Measurements from ENCODE around the gene RTRAF. TPM values are rescaled to one million over a fixed set of nuclear protein-coding genes. Genes with fewer than 3 reads are reported as not detected.

Gene RTRAF
- total and polyA plus RNA-seq, 2 donors (not counting 1 experiment from before 2014, with no cell fraction given), result 147 to 222 TPM

DNA sequence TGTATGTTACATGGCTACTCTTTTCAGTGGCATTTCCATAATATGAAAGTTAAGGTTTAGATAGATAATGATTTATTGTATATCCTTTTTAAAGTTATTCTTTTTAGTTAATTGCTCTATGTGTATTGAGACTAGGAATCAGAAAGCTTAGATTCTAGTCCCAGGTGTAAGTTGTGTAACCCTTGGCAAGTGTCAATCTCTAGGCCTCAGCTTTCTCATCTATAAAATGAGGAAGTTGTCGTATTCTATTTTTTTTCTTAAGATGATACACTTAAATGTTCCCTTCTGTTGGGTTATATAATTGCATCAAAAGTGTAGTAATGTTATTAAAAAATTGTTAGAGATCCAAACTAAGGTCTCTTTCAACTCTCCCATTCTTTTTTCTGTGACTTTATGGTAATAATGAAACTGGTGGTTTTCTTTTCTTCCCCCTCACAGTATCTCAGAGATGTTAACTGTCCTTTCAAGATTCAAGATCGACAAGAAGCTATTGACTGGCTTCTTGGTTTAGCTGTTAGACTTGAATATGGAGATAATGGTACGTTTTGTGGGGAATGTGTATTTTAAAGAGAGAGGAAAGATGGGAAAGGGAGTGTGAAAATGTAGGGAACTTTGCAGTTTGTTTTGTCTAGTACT, 4.1 kb downstream of the RTRAF start:
- Histone ChIP-seq H3K9me3 (ENCODE audit: control insufficient read depth, insufficient read depth, low read depth, low read length) (no peaks in the 10 kb centered on the region), H3K4me2 (ENCODE audit: extremely low read depth, insufficient read depth, low read length) (no peak overlapping the region), H4K20me1 (ENCODE audit: control insufficient read depth, extremely low read depth, insufficient read depth, low read length) (no peaks in the 10 kb centered on the region), H3K4me1 (ENCODE audit: control insufficient read depth, extremely low read depth, insufficient read depth, low read length) (peaks cover 3% of the 10 kb centered on the region), H3K27ac (ENCODE audit: insufficient read depth, low read length) (no peak overlapping the region), H3K9ac (ENCODE audit: insufficient read depth, low read length) (no peak overlapping the region), H3K79me2 (ENCODE audit: control insufficient read depth, insufficient read depth, low read length) (peaks cover 28% of the 10 kb centered on the region), H2AFZ (ENCODE audit: low read length) (no peak overlapping the region), H3K27me3 (ENCODE audit: control insufficient read depth, insufficient read depth, low read length) (no peaks in the 10 kb centered on the region), H3K4me3 (replicated peaks in 1 of 4; ENCODE audit: control extremely low read depth in 1 of 4, insufficient read depth in 1 of 4, low read depth in 3 of 4, low read length in 4 of 4) (no peak overlapping the region), H3K36me3 (ENCODE audit: control insufficient read depth, insufficient read depth, low read length) (no peaks in the 10 kb centered on the region)
- no peak for TF ChIP-seq EZH2 (IDR thresholded peaks at IDR 0.05; ENCODE audit: low read length, missing control alignments)
- no peak for TF ChIP-seq CTCF (conservative IDR thresholded peaks at IDR 0.05 in 1 of 2, IDR thresholded peaks at IDR 0.05 in 1 of 2; ENCODE audit: low read depth in 1 of 2, low read length in 2 of 2)
- DNase-seq (ENCODE audit: low read depth in 2 of 2), result no peak

DNA sequence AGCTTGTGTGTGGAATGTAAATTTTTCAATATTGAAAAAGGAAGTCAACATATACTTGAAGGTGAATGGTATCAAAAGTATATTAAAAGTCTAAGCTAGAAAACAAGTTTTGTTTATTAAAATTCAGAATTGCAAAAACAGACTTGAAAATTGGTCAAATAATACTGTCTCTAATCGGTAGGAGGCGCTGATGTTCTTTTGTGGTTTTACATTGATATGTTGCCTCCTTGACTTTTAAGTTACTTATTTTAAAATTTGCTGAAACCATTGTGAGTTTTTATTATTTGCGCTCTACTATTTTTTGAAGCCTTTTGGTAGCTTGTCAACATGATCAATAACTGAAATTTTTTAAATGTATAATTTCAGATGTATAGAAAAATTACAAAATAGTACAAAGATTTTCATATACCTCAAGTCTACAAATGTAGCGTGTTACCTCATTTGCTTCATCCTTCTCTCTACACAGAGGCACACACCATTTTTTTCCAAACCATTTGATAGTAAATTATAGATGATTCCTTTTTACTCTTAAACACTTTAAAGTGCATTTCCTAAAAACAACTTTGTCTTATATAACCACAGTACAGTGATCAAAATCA, 6.9 kb downstream of the RTRAF start:
- Histone ChIP-seq H3K4me1 (ENCODE audit: control insufficient read depth, extremely low read depth, insufficient read depth, low read length) (peaks cover 11% of the 10 kb centered on the region), H3K27me3 (ENCODE audit: control insufficient read depth, insufficient read depth, low read length) (no peaks in the 10 kb centered on the region), H3K36me3 (ENCODE audit: control insufficient read depth, insufficient read depth, low read length) (peaks cover 4% of the 10 kb centered on the region), H4K20me1 (ENCODE audit: control insufficient read depth, extremely low read depth, insufficient read depth, low read length) (no peaks in the 10 kb centered on the region), H3K4me2 (ENCODE audit: extremely low read depth, insufficient read depth, low read length) (no peak overlapping the region), H3K27ac (ENCODE audit: insufficient read depth, low read length) (no peak overlapping the region), H3K9ac (ENCODE audit: insufficient read depth, low read length) (no peak overlapping the region), H3K4me3 (replicated peaks in 1 of 4; ENCODE audit: control extremely low read depth in 1 of 4, insufficient read depth in 1 of 4, low read depth in 3 of 4, low read length in 4 of 4) (no peak overlapping the region), H2AFZ (ENCODE audit: low read length) (no peak overlapping the region), H3K79me2 (ENCODE audit: control insufficient read depth, insufficient read depth, low read length) (peaks cover 10% of the 10 kb centered on the region), H3K9me3 (ENCODE audit: control insufficient read depth, insufficient read depth, low read depth, low read length) (no peaks in the 10 kb centered on the region)
- TF ChIP-seq EZH2 (IDR thresholded peaks at IDR 0.05; ENCODE audit: low read length, missing control alignments), result no peak
- peak; percentile 28 to 65 for TF ChIP-seq CTCF (conservative IDR thresholded peaks at IDR 0.05 in 1 of 2, IDR thresholded peaks at IDR 0.05 in 1 of 2; ENCODE audit: low read depth in 1 of 2, low read length in 2 of 2)
- DNase-seq (ENCODE audit: low read depth in 2 of 2), result peak; percentile 26 to 81

DNA sequence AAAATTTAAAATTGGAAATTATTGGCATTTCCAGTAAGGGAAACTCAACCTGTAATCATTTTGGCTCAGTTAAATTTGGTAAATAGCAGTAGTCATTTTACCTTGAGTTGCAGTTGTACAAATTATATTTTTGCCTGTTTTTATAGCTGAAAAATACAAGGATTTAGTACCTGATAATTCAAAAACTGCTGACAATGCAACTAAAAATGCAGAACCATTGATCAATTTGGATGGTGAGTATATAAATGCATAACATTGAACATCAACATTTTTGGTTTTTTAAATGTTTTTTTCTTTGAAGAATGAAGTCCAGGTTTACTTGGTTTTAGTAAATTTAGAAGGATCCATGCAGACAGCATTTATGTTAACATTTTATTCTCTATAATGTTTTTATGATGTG, 9.0 kb downstream of the RTRAF start:
- Histone ChIP-seq H3K27me3 (ENCODE audit: control insufficient read depth, insufficient read depth, low read length) (no peaks in the 10 kb centered on the region), H4K20me1 (ENCODE audit: control insufficient read depth, extremely low read depth, insufficient read depth, low read length) (no peaks in the 10 kb centered on the region), H3K4me3 (replicated peaks in 1 of 4; ENCODE audit: control extremely low read depth in 1 of 4, insufficient read depth in 1 of 4, low read depth in 3 of 4, low read length in 4 of 4) (no peak overlapping the region), H2AFZ (ENCODE audit: low read length) (no peak overlapping the region), H3K36me3 (ENCODE audit: control insufficient read depth, insufficient read depth, low read length) (peaks cover 12% of the 10 kb centered on the region), H3K9ac (ENCODE audit: insufficient read depth, low read length) (no peak overlapping the region), H3K79me2 (ENCODE audit: control insufficient read depth, insufficient read depth, low read length) (peaks cover 5% of the 10 kb centered on the region), H3K4me1 (ENCODE audit: control insufficient read depth, extremely low read depth, insufficient read depth, low read length) (peaks cover 13% of the 10 kb centered on the region), H3K27ac (ENCODE audit: insufficient read depth, low read length) (no peak overlapping the region), H3K4me2 (ENCODE audit: extremely low read depth, insufficient read depth, low read length) (no peak overlapping the region), H3K9me3 (ENCODE audit: control insufficient read depth, insufficient read depth, low read depth, low read length) (no peaks in the 10 kb centered on the region)
- no peak for TF ChIP-seq EZH2 (IDR thresholded peaks at IDR 0.05; ENCODE audit: low read length, missing control alignments)
- no peak for TF ChIP-seq CTCF (conservative IDR thresholded peaks at IDR 0.05 in 1 of 2, IDR thresholded peaks at IDR 0.05 in 1 of 2; ENCODE audit: low read depth in 1 of 2, low read length in 2 of 2)
- no peak for DNase-seq (ENCODE audit: low read depth in 2 of 2)

All from fibroblast of lung (primary cell).